ENCODE measurements around the gene CEP83.
"Not testable (repeated sequence)": the region's sequence is repeated elsewhere in the genome, so short reads cannot be mapped to it uniquely, and the experiment has no call there.

The CEP83 gene, protein sequence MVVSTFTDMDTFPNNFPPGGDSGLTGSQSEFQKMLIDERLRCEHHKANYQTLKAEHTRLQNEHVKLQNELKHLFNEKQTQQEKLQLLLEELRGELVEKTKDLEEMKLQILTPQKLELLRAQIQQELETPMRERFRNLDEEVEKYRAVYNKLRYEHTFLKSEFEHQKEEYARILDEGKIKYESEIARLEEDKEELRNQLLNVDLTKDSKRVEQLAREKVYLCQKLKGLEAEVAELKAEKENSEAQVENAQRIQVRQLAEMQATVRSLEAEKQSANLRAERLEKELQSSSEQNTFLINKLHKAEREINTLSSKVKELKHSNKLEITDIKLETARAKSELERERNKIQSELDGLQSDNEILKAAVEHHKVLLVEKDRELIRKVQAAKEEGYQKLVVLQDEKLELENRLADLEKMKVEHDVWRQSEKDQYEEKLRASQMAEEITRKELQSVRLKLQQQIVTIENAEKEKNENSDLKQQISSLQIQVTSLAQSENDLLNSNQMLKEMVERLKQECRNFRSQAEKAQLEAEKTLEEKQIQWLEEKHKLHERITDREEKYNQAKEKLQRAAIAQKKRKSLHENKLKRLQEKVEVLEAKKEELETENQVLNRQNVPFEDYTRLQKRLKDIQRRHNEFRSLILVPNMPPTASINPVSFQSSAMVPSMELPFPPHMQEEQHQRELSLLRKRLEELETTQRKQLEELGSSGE
- total RNA-seq = 17.6 to 17.9 reads per million in 2 donors

DNA sequence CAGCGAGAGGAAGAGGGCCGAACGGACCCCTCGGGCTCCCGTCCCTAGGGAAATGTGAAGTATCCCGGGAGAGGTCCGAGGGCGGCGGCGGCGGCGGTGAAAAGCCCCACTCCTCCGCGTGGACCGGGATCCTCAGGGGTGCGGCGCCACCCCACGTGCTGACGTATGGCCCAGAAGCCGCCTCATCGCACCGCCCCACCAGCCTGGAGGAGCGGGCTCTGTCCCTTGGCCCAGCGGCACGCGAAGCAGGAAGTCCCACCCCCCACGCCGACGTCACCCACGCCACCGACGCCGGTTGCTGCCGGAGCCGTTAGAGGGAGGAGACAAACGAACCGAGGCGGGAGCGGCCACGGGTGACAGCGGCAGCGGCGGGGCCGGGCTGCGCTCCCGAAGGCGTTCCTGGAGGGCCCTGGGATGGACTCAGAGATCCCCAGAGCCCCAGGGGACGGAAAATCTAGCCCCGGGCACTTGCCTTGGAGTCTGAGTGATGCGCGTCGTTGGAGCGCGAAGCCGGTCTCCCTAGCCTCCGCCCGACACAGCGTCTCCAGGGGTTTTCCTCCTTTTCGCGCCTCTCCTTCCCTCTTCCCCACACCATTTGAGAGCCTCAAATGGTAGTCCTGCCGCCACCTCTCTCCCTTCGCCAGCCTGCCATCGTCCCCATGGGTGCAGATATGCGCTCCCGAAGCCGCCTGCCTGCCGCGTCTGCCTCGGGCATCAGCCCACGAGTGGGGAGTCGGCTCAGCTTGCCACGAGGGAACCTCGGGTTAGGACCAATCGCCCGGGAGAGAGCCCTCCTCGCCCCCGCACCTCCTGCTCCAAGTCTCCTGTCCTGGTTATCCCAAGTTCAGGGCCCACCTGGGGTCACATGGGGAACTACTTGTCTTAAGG lies at the start of gene CEP83:
CEP83 (minus strand) TSS at position 140 of the 888 bp plus-strand sequence. CDS start 47,377 bp downstream, outside the sequence.
- DNase-seq = peak; percentile 97

DNA sequence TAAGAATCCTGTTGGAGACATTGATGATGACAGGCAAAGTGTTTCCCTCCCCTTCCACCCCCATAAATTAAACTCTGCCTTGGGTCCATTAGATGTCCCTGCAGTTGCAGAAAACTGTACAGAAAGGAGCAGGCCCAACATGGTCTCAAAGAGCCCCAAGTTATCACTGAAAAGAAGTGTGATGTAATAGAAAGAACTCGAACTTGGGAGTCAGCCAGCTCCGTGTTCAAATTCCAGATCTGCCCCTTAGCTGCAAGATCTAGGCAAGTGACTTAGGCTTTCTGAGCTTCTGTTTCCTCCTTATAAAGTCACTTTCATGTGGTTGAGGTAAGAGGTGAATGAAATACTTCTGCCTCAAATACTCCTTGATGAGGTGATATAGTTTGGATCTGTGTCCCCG lies 49.6 kb upstream of the CEP83 start:
- no peak for DNase-seq

DNA sequence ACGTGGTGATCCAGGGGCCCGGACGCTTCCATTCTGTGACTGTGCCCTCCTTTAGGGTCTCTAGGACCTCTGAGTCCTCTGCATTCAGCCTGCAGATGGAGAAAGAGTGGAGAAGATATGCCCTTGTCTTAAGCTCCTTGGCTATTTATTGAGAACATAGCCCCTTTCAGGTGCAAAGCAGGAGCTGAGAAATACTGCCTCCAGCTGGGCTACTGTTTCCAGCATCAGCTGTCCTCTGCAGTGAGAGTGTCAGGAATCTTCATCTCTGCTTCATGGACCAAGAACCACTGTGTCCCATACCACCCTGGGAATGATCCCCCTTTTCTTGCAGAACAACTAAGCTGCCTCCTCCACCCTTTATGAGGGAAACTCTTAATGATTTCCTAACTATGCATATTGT lies 47.8 kb upstream of the CEP83 start:
- no peak for DNase-seq

DNA sequence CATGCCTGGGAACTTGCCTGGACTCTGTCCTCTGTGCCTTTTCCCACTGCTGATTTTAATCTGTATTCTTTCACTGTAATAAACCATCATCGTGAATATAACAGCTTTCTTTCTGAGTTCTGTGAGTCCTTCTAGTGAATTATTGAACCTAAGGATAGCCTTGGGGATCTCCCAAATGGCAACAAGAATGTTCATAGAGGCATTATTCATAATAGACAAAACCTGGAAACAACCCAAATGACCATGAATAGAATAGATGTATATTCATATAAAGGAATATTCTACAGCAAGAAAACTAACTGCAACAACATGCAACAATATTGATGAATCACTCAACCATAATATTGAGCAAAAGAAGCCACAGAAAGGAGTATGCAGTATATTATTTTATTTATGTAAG lies 44.7 kb upstream of the CEP83 start:
- DNase-seq = no peak

DNA sequence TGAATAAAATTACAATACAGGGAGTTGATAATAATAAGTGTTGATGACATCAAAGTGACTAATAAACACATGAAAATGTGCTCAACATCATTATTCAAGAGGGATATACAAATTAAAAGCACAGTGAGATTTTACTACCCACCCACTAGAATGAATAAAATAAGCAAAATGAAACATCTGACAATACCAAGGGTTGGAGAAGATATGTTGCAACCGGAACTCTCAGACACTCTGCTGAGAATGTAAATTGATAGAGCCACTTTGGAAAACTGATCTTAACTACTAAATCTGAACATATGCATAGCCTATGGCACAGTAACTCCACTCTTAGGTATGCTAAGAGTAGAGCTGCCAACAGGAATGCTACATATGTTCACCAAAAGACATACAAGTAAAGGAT lies 44.0 kb upstream of the CEP83 start:
- no peak for DNase-seq

DNA sequence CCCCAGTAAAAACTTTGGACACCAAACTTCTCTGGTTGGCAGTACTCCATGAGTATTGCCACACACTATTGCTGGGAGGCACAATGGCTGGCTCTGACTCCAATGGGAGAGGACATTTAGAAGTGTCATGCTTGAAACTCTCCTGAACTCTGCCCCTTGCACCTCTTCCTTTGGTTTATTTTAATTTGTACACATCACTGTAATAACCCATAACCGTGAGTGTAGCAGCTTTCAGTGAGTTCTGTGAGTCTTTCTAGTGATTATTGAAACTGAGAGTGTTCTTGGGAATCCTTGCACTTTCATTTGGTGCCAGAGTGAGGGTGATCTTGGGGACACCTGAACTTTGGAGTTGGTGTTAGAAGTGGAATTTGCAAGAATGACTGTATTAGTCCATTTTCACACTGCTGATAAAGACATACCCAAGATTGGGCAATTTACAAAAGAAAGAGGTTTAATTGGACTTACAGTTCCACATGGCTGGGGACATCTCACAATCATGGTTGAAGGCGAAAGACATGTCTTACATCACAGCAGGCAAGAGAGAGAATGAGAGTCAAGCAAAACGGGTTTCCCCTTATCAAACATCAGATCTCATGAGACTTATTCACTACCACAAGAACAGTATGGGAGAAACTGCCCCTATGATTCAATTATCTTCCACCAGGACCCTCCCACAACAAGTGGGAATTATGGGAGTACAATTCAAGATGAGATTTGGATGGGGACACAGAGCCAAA lies 41.3 kb upstream of the CEP83 start:
- DNase-seq = no peak

DNA sequence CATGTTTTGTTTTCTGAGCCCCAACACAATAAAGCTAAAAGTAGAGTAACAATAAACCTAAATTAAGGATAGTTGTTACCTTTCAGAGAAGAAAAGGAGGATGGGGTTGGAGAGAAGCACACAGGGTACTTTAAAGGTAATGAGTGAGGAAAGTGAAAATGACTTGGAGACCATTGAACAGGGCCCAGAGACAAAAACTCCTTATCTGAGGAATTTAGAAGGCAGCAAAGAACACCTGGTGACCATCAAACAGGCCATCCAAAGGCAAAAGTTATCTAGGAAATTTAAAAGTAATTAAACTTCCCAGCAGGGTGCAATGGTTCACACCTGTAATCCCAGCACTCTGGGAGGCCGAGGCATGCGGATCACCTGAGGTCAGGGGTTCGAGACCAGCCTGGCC lies 39.0 kb upstream of the CEP83 start:
- no peak for DNase-seq

DNA sequence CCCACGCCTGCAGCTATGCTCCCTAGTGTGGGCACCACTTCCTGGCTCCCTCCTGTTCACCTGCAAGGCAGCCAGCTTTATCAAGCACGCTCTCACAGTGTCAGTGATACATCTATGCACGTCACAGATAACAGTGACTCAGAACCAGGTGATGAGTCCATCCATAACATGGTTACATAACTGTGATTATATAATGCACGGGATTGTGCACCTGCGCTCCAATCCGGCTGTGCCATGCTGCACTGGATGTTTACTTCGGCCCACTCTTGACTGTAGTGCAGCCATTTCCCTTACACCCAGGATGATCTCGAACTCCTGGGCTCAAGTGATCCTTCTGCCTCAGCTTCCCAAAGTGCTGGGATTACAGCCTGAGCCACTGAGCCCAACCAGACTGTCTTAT lies 38.4 kb upstream of the CEP83 start:
- DNase-seq = no peak

DNA sequence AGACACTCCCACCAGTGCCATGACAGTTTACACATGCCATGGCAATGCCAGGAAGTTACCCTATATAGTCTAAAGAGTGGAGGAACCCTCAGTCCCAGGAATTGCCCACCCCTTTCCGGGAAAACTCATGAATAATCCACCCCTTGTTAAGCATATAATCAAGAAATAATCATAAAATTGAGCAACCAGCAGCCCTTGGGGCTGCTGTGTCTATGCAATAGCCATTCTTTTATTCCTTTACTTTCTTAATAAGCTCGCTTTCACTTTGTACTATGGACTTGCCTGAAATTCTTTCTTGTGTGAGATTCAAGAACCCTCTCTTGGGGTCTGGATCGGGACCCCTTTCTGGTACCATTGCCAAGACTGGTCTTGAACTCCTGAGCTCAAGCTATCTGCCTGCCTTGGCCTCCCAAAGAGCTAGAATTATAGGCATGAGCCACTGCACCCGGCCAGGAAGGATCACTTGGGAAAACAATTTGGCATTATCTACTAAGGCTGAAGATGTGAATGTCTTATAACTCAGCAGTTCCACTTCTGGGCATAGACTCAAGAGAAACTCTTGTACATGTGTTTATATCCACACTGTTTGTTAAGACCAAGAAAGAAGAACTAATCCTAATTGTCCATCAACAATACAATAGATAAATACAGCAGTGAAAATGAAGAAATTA lies 35.9 kb upstream of the CEP83 start:
- no peak for DNase-seq

DNA sequence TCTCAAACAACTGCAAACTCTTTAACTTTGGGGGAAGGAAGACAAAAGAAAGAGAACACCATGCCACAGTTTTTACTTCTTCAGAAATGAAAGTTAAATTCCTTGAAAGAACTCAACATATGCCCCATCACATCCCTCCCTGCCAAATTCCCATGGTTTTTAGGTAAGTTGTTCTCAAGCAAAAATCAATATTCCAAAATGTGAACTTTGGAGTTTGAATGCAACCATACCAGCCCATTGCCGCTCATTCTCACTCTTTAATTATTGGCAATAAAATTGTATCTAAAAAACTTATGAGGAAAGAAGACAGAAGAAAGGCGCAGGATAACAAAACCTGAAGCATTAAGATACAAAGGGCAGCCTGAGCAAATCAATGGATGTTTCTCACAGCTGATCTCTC lies 31.8 kb upstream of the CEP83 start:
- no peak for DNase-seq

DNA sequence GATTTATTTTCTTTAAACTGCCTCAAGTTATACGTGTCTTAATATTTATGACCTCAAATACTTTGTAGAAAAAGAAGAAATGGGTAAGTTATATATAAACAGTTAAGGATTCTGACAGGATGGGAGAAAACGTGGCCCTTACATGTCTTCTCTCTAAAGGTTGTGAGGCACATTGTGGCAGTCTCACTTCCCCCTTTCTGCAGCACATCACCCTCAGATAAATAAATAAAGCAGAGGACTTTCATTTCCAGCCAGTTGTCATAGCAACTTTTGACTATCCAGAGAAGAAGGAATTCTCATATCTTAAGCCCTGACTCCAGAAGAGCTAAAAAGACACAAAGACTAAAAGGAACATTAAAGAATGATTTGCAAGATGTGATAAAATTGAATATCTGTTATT lies 28.8 kb upstream of the CEP83 start:
- no peak for DNase-seq

DNA sequence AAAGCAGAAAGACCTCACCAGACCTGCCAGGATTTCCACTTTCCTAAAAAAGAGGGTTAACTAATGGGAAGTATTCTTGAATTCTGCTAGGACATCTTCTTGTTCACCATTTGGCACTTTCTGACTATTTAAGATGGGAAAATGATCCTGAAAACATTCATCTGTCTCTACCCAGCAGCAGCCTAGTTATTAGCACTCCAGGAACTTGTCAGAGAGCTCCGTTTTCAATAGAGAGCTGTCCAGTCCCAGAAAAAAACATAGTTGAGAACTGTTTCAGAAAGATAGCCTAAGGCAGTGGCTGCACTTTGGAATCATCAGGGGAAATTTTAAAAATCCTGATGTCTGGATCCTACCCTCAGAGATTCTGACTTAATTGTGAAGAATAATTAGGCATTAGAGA lies 22.1 kb upstream of the CEP83 start:
- no peak for DNase-seq

DNA sequence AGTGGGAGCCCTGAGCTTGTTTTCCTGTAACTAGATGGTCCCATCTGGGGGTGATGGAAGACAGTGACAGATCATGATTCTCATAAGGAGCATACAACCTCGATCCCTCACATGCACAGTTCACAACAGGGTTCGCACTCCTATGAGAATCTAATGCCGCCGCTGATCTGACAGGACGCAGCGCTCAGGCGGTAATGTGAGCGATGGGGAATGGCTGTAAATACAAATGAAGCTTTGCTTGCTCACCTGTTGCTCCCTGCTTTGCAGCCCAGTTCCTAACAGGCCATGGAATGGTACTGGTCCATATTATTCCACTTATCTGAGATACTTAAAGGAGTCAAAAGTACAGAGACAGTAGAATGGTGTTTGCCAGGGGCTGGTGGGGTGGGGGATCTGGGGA lies 9.9 kb upstream of the CEP83 start:
- no peak for DNase-seq

DNA sequence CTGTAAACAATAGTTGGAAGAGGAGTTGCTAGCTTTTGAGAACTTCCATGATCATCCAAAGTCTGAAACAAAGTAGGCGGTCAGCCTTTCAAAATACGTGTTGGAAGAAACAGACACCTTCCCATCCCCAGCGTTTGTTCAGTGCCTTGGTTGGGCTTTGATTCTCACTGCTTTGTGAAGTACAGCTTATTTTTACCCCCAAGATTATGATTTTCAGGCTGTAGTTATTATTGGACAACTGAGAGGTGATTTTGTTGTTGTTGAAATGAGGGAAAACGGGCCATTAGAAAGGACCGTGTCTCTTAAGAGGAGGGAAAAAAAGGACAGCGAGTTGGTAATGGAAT lies 921 bp upstream of the CEP83 start:
- no peak for DNase-seq

DNA sequence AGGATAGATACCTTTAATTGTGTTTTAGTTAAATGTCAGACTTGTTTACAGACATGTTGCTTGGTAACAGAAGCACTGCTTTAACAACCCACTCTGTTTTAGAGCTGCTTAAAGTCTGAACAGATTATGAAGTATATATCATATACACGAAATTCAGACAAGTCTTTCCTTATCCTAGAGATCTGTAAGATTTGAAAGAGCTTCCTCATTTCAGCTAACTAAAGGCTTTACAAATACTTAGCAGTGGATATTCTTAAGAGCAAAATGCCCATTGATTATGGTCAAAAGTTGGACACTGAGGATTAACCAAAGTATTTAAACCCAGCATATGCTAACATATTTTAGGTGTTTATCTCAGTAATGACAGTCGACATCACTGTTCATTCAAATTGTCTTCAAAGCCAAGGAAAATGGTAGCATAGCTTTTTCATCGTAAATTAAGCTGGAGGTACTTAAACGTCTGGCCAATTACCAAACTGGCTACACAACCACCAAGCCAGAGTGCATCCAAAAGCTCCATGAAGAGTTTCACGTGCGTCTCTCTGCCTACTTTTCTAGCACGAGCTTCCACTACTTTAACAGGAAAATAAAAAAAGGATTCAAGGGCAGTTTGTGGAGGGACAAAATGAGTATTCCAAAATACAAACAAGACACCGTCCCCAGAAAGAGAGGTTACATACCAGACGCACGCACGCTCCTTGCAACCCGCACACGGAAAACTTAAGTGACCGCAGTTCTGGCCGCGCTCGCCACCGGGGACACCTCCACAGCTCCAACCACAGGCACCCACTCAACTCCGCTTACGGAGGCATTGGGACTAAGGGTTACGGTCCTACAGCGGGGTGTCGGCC lies 565 bp downstream of the CEP83 start:
- DNase-seq = no peak

DNA sequence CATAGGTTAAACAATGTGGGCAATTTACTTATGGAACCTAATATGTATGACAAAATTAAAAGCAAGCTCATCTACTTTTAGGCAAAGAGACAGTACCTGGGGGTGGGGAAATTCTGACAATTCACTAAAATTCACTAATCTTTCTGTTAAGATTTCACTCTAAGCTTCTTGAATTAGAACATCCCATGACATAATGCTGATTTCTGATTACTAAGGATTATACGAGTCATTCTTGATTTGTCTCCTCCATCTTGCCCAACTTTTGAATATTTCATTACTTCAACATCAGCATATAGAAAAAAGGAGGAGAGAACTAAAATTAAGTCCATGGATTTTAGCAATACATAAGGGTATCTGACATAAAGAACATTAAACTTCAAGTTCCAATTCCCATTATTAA lies 2.4 kb downstream of the CEP83 start:
- DNase-seq = no peak

DNA sequence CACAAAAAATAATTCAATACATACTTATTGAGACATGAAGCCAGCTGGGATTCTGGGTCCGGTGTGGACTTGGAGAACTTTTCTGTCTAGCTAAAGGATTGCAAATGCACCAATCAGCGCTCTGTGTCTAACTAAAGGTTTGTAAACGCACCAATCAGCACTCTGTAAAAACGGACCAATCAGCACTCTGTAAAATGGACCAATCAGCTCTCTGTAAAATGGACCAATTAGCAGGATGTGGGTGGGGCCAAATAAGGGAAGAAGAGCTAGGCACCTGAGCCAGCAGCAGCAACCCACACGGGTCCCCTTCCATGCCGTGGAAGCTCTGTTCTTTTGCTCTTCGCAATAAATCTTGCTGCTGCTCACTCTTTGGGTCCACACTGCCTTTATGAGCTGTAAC lies 5.3 kb downstream of the CEP83 start:
- not testable (repeated sequence) for DNase-seq

DNA sequence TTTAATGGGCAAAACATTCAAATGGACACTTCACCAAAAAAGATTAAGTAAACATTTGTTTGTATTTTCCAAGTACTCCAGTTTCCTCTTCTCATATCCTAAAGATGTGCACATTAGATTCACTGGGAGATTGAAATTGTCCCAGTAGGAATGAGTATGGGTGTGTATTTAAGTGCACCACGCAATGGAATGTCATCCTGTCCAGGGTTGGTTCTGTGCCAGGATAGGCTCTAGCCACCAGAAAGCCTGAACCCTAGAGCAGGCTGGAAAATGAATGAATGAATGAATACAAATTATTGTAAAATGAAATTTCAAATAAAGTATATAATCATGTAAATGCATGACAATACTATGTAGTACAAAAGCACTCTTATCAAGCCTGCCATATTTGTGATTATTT lies 14.0 kb downstream of the CEP83 start:
- no peak for DNase-seq

DNA sequence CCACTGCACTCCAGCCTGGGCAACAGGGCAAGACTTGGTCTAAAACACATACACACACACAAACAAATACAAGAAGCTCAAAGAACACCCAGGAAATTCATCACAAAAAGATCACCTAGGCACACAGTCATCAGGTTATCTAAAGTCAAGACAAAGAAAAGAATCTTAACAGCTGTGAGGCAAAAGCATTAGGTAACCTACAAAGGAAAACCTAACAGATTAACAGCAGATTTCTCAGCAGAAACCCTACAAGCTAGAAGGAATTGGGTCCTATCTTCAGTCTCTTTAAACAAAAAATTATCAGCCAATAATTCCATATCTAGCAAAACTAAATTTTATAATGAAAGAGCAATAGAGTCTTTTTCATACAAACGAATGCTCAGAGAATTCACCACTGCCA lies 22.4 kb downstream of the CEP83 start:
- DNase-seq = no peak

DNA sequence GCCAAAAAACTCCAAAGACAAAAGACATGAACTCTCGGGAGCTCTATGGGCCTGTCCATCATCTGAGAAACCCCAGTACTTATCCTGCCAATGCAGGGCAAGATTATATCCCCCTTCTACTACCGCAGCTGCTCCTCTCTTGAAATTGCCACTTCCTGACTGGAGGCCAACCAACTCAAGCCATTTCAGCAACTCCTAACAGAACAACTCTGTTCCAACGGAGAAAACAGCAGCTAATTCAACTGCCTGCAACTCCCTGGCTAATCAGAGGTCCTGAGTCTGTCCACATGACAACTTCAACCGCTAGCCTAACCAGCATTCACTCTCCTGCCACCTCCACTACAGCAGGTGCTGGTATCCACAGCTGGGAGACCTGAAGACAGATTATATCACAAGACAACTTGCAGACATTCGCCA lies 24.1 kb downstream of the CEP83 start:
- no peak for DNase-seq

DNA sequence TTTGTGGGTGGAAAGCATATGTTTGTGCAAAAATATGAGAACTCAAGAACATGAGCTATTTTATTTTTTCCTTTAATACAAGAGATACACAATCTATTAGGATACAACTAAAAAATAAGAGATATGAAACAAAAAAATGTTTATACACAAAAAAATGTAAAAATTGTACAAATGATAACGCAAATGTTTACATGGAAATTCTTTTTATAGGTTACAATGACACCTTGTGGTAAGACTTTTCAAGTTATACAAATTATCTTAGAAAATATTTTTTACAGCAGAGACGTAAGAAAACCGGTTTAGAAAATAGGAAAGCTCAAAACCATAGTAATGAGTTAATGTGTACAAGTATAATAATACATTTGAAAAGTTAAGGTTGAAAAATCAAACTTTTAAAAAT lies 25.5 kb downstream of the CEP83 start:
- no peak for DNase-seq
